Measurements from ENCODE around the gene CEACAM4.

DNA sequence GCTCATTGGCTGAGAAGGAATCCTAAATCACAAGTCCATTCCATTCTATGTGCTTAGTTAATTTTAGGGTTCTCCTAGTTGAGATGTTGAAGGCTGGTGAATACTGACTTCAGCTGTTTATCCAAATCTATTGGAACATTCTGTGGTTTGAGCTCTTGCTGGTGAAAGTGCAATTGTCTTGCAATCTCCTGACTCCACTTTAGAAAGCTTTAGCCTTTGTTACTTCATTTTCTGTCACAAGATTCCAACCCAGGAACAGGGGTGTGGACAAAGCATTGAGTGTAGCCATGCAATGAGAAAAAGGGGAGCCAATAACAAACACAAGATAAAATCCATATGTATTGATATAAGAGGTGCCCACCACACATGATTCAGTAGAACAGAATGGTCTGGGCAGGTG is 35.9 kb downstream of the CEACAM4 start:
- TF ChIP-seq SUZ12 (IDR thresholded peaks at IDR 0.05; ENCODE audit: extremely low read depth, insufficient read depth, insufficient read length) (no peak), ZNF274 (IDR thresholded peaks at IDR 0.05; ENCODE audit: low read depth, low read length) (no peak)
